Measurements from ENCODE around the gene SLC9A9.

The SLC9A9 gene

GRCh38 chr3:143237077-143237627 lies 611.1 kb downstream of the SLC9A9 start:
- DNase-seq, result no peak

GRCh38 chr3:143236226-143236964 lies 611.9 kb downstream of the SLC9A9 start:
- no peak for TF ChIP-seq GATA1 (IDR thresholded peaks at IDR 0.05; ENCODE audit: low read depth, low read length)
- TF ChIP-seq POLR2A (IDR thresholded peaks at IDR 0.05; ENCODE audit: low read length), result no peak
- no peak for DNase-seq

More at GRCh38 chr3:143237077-143237627, 611.1 kb downstream of the SLC9A9 start:
- no peak for TF ChIP-seq GATA1 (IDR thresholded peaks at IDR 0.05; ENCODE audit: low read depth, low read length)
- TF ChIP-seq POLR2A (IDR thresholded peaks at IDR 0.05; ENCODE audit: low read length), result no peak

- DNase-seq, result no peak
- TF ChIP-seq GATA1 (IDR thresholded peaks at IDR 0.05; ENCODE audit: low read depth, low read length) (no peak), POLR2A (IDR thresholded peaks at IDR 0.05; ENCODE audit: low read length) (no peak)
Measured at GRCh38 chr3:143235614-143236204, 612.6 kb downstream of the SLC9A9 start.

- DNase-seq, result no peak
- no peak for TF ChIP-seq POLR2A (IDR thresholded peaks at IDR 0.05; ENCODE audit: low read length)
- no peak for TF ChIP-seq GATA1 (IDR thresholded peaks at IDR 0.05; ENCODE audit: low read depth, low read length)
Measured at GRCh38 chr3:143234526-143234925, 613.7 kb downstream of the SLC9A9 start.

- DNase-seq, result no peak
- TF ChIP-seq GATA1 (IDR thresholded peaks at IDR 0.05; ENCODE audit: low read depth, low read length) (no peak), POLR2A (IDR thresholded peaks at IDR 0.05; ENCODE audit: low read length) (no peak)
Measured at GRCh38 chr3:143232981-143233380, 615.3 kb downstream of the SLC9A9 start.

- TF ChIP-seq POLR2A (IDR thresholded peaks at IDR 0.05; ENCODE audit: low read length) (no peak), GATA1 (IDR thresholded peaks at IDR 0.05; ENCODE audit: low read depth, low read length) (no peak)
- no peak for DNase-seq
Measured at GRCh38 chr3:143228405-143228804, 619.9 kb downstream of the SLC9A9 start.

GRCh38 chr3:143226678-143227291 lies 621.5 kb downstream of the SLC9A9 start:
- TF ChIP-seq GATA1 (IDR thresholded peaks at IDR 0.05; ENCODE audit: low read depth, low read length) (no peak), POLR2A (IDR thresholded peaks at IDR 0.05; ENCODE audit: low read length) (no peak)

GRCh38 chr3:143224716-143225115 lies 623.6 kb downstream of the SLC9A9 start:
- no peak for DNase-seq
- no peak for TF ChIP-seq POLR2A (IDR thresholded peaks at IDR 0.05; ENCODE audit: low read length)
- no peak for TF ChIP-seq GATA1 (IDR thresholded peaks at IDR 0.05; ENCODE audit: low read depth, low read length)

More at GRCh38 chr3:143226678-143227291, 621.5 kb downstream of the SLC9A9 start:
- DNase-seq, result no peak

GRCh38 chr3:143222981-143223380 lies 625.3 kb downstream of the SLC9A9 start:
- TF ChIP-seq POLR2A (IDR thresholded peaks at IDR 0.05; ENCODE audit: low read length) (no peak), GATA1 (IDR thresholded peaks at IDR 0.05; ENCODE audit: low read depth, low read length) (no peak)
- DNase-seq, result no peak

- DNase-seq, result peak in 1 of 2 experiments; percentile 20
- no peak for TF ChIP-seq GATA1 (IDR thresholded peaks at IDR 0.05; ENCODE audit: low read depth, low read length)
- TF ChIP-seq POLR2A (IDR thresholded peaks at IDR 0.05; ENCODE audit: low read length), result no peak
Measured at GRCh38 chr3:143222505-143222904, 625.8 kb downstream of the SLC9A9 start.

GRCh38 chr3:143221446-143221845 lies 626.8 kb downstream of the SLC9A9 start:
- TF ChIP-seq GATA1 (IDR thresholded peaks at IDR 0.05; ENCODE audit: low read depth, low read length) (no peak), POLR2A (IDR thresholded peaks at IDR 0.05; ENCODE audit: low read length) (no peak)
- no peak for DNase-seq

GRCh38 chr3:143220741-143221140 lies 627.5 kb downstream of the SLC9A9 start:
- no peak for DNase-seq
- TF ChIP-seq POLR2A (IDR thresholded peaks at IDR 0.05; ENCODE audit: low read length) (no peak), GATA1 (IDR thresholded peaks at IDR 0.05; ENCODE audit: low read depth, low read length) (no peak)

- no peak for DNase-seq
- TF ChIP-seq GATA1 (IDR thresholded peaks at IDR 0.05; ENCODE audit: low read depth, low read length) (no peak), POLR2A (IDR thresholded peaks at IDR 0.05; ENCODE audit: low read length) (no peak)
Measured at GRCh38 chr3:143218166-143218835, 630.0 kb downstream of the SLC9A9 start.

GRCh38 chr3:143217283-143217682 lies 631.0 kb downstream of the SLC9A9 start:
- TF ChIP-seq POLR2A (IDR thresholded peaks at IDR 0.05; ENCODE audit: low read length), result no peak
- TF ChIP-seq GATA1 (IDR thresholded peaks at IDR 0.05; ENCODE audit: low read depth, low read length), result no peak
- no peak for DNase-seq
